Activated naive CD4-positive, alpha-beta T cell treated with anti-CD3 and anti-CD28 coated beads, Interleukin-2, amount 50 U/mL, for 16 hours (primary cell): ENCODE measurements around the gene AFF3.
"Not testable (repeated sequence)": the region's sequence is repeated elsewhere in the genome, so short reads cannot be mapped to it uniquely, and the experiment has no call there.

ENCODE experiments used
- DNase-seq: peaks from one replicate; pipeline ENCODE4 v3.0.0-alpha.2; 2020

AFF3 gene

DNA sequence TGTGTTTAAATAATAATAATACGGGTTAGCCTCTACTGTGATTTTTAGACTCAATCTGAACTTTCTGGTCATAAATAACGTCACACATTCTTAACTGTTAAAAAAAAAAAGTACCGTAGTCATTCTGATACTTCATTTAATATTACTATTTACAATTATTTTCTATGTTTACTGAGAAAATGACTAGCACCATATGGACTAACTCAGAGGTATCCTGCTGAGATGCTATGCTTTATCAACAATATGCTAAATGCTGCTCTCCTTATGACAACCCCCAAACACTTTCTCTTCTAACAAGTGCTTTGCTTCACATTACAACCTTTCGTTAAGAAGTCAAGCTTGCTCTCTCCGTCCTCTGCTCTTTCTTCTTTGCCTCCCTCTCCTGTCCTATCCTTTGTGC lies 182.1 kb downstream of the AFF3 start:
- DNase-seq, result no peak

DNA sequence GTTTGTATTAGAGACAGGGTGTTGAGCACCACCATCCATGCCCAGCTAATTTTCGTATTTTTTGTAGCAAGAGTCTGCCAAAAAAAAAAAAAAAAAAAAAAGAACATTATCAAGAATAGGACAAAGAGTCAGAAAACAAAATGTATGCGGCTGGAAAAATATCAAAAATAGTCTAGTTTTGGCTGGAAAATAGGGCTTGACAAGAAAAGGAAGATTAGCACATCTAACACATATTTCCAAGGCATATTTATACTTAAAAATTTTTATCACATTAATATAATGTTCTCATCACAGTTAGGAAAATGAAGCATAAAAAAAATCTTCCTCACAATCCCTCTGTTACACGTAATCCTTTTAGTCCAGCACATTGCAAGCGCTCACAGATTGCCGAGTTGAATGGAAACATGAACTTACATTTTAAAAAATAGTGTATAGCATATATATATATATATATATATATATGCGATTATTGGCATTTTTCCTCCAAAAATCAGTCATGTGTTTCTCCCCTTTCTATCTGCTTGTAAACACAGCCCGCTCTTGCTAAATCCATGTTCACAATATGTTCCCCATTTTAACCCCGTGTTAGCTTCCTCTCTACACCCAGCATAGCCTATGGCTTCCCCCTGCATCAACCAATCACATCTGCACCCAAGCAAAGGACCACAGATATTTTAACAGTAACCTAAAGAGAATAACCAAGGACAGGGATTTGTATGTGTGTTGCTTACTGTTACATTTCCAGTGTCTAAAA lies 183.0 kb downstream of the AFF3 start:
- no peak for DNase-seq

DNA sequence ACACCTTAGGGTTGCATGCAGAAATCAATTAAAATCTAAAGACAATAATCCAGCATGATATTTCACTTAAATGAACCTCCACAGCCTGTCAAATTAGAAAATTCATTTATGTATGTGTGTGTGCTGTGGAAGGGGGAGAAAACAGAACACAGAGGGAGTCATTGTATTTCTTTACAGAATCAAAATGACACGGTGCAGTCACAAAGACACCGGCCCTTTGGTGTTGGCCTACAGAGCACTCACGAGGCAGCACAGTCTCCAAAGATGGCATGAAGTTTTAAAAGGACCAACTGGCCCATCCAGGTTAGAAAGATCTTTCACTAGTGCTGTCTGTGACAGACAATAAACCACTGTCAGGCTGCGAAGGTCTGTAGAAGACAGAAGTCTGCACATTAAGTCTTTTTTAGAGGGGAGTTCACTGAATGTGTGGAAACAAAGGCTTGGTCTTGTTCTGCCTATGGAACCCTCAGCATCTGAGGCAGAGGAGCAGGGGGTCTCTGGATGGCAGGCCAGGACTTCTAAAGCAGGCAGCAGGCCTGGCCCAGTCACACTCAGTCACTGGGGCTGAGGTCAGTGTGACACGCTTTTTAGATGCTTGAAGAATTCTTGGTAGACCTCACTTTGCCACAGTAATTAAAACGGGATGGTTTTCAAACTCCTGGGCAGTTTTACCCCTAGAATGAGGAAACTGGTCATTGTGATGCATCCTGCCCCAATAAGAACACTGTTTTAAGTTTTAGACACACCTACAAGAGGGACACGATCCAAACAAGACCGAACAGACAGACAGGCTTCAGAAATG lies 184.9 kb downstream of the AFF3 start:
- no peak for DNase-seq

- DNase-seq, result no peak
Measured at GRCh38 chr2:99956232-99957030, 186.0 kb downstream of the AFF3 start.

DNA sequence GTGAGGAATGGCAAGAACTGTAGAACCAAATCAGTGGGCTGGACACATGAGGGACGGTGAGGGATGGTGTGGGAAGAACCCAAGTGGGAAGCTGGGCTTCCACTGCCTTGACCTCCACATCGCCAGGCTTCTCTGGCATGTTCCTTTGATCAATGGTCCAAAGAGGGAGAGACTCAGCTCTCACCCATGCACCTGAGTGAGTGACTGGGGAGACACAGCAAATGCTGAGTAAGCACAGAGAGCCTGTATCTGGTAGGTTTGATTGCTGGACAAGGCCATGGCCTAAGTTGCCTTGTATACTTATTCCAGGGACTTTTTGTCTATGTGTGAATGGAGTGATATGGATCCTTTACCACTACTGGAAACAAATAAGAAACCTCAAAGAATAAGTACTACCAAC lies 188.6 kb downstream of the AFF3 start:
- no peak for DNase-seq

GRCh38 chr2:99949963-99950362 lies 192.4 kb downstream of the AFF3 start:
- no peak for DNase-seq

- DNase-seq, result no peak
Measured at GRCh38 chr2:99949530-99949929, 192.9 kb downstream of the AFF3 start.

GRCh38 chr2:99948010-99948409 lies 194.4 kb downstream of the AFF3 start:
- DNase-seq, result no peak

DNA sequence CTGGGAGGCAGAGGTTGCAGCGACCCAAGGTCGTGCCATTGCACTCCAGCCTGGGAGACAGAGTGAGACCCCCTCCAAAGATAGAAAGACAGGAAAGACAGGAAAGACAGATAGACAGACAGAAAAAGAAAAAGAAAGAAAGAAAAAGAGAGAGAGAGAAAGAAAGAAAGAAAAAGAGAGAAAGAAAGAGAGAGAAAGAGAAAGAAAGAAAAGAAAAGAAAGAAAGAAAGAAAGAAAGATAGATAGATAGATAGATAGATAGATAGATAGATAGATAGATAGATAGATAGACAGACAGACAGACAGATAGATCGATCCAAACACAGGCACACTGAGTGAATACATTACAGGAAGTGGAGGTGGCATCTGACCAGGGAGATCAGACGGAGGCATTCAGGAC lies 195.0 kb downstream of the AFF3 start:
- not testable (repeated sequence) for DNase-seq

GRCh38 chr2:99944019-99944418 lies 198.4 kb downstream of the AFF3 start:
- no peak for DNase-seq

GRCh38 chr2:99942561-99943347 lies 199.6 kb downstream of the AFF3 start:
- no peak for DNase-seq

DNA sequence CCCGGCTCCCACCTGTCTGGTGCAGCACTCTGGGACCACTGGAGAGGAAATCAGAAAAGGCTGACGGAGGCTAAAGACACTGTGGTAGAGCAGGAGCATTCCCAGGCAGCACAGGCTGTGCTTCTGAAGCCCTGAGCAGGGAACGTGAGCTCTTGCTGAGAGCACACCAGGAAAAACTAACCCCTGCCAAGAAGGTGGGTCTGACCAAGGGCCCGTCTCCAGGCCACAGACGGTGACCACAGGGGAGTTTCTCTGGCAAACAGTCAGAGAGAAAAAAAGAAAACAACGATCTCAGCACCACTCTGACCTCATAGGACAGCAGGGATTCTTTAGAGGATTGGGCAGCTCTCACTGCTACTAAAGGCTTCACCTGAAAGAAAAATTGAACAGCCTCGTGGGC lies 201.4 kb downstream of the AFF3 start:
- no peak for DNase-seq

GRCh38 chr2:99939135-99939534 lies 203.3 kb downstream of the AFF3 start:
- DNase-seq, result no peak

DNA sequence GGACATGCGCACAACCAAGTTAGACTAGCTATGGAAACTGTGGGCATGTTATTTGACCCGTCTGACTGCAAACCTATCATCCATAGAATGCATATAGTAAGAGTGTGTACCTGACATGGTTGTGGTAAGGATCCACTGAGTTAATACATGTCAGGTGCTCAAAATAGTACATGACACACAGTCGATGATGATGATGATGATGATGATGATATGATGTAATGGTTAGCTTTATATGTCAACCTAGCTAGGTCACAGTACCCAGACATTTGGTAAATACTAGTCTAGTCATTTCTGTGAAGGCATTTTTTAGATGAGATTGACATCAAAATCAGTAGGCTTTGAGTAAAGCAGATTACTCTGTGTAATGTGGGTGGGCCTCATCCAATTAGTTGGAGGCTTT lies 204.1 kb downstream of the AFF3 start:
- DNase-seq, result no peak

DNA sequence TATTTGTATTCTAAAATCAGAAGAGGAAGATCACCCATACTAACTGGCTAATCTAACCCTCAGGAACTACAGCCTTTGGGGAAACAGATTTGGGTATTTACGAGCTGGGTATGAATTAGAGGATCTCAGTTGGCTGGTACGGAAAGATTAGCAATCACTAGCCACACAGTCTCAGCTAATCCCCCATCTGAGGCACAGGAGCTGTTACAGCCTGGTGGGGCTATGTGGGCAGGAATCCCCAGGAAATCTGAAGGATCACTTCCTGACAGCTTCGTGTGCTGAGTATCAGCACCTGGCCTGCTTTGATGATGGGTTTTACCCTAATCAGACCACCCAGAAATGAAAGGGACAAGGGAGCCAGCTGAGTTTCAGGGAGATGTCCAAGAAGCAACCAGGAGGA lies 206.3 kb downstream of the AFF3 start:
- no peak for DNase-seq

DNA sequence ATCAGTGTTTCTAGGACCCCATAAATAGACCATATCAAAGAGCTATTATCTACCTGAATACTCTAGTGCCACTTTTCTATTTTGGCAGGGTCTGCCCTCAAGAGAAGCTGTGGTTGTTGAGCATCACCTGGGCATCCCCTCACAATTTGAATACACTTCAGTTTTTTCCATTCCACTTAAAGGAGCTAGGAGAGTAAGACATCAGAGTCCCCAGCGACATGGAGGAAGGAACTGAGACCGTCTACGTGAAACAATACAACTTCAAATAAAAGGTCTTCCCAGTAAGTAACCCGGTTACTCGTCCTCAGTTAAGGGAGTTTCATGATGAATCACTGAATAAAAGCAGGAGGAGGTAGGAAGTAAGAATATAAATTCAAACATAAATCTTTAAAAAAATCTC lies 206.7 kb downstream of the AFF3 start:
- no peak for DNase-seq

DNA sequence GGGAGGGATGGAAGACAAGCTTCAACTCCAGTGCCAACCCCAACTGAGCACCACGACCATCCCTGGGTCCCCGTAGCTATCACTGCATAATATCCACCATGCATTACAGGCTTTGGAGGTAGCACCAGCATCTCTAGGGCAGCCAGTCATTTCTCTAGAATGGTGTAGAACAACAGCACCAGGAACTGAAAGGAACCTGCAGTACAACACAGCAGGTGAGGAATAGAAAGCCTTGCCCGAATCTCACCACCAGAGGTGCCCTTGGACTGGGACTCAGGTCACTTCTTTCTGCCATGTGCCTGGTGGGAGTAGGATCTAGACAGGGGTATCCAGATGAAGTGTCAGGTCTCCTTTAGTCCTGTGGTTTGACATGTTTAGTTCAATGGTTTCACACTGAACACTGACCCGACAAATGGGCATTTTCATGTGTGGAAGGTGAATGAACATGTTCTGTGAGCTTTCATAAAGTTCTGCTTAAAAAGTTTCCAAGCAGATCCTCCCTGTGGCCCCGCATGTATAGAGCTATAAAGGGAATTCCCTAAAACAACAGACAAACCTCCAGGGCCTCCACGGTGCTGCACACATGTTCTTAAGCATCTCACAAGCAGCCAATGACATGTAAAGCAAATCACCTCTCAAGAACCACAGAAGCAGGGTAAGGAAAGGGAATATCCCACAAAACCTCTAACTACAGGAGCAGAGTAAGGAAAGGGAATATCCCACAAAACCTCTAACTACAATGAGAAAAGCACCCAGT lies 208.3 kb downstream of the AFF3 start:
- no peak for DNase-seq

DNA sequence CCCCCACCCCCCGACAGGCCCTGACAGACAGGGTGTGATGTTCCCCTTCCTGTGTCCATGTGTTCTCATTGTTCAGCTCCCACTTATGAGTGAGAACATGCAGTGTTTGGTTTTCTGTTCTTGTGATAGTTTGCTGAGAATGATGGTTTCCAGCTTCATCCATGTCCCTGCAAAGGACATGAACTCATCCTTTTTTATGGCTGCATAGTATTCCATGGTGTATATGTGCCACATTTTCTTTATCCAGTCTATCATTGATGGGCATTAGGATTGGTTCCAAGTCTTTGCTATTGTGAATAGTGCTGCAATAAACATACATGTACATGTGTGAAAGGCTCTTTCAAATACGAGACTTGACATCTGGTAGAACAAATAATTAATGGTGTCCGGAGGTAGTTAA lies 208.9 kb downstream of the AFF3 start:
- not testable (repeated sequence) for DNase-seq

DNA sequence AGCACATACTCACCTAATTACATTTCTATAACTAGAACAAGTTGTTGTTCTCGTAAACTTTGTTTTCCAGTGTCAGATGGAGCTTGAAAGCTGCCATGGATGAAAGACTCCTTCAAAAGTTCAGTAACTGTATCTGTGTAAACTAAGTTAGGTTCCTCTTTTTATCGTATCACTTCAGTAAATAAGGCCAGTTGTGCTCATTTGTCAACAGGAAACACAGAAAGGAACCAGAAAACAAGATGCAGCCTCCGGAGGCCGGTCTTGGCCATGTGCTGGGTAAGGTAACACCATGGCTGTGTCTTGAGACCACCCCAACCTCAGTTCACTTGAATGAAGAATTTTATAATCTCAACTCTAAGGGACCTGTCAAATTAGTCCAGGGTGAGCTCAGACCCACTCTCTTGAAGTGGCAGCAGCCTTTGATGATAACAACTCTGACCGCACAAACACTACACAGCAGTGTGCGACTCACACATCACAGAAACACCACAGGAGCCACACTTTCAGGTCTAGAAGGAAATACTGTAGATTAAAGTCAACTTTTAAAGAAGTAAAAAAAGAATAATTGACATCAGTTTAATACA lies 213.8 kb downstream of the AFF3 start:
- DNase-seq, result no peak

- DNase-seq, result not testable (repeated sequence)
Measured at GRCh38 chr2:99927690-99928207, 214.6 kb downstream of the AFF3 start.

- no peak for DNase-seq
Measured at GRCh38 chr2:99926986-99927385, 215.4 kb downstream of the AFF3 start.
